ENCODE results near the gene ADORA2B.

ADORA2B gene

GRCh38 chr17:16003841-16004240, 58.9 kb downstream of the ADORA2B start:
- no peaks in the 10 kb centered on the region for H3K36me3 ChIP-seq (ENCODE audit: insufficient read depth)
- no peak overlapping the region for H3K9ac ChIP-seq
- H3K27me3 ChIP-seq (ENCODE audit: insufficient read depth, low read depth): no peaks in the 10 kb centered on the region
- no peaks in the 10 kb centered on the region for H3K79me2 ChIP-seq (ENCODE audit: insufficient read depth, low read depth)
- no peak overlapping the region for H3K4me3 ChIP-seq (IDR thresholded peaks at IDR 0.05; ENCODE audit: insufficient read depth, low read depth, low read length)
- H3K4me2 ChIP-seq: no peak overlapping the region
- H4K20me1 ChIP-seq (ENCODE audit: insufficient read depth): no peaks in the 10 kb centered on the region
- H2AFZ ChIP-seq (ENCODE audit: low read depth): no peak overlapping the region
- H3K4me1 ChIP-seq (ENCODE audit: low read depth, poor library complexity, severe bottlenecking): no peaks in the 10 kb centered on the region
- no peak overlapping the region for H3K27ac ChIP-seq
- no peak for TF ChIP-seq CTCF (conservative IDR thresholded peaks at IDR 0.05; ENCODE audit: low read depth, low read length)

- Histone ChIP-seq H3K36me3 (ENCODE audit: insufficient read depth) (no peaks in the 10 kb centered on the region), H2AFZ (ENCODE audit: low read depth) (no peak overlapping the region), H3K4me2 (no peak overlapping the region), H3K4me1 (ENCODE audit: low read depth, poor library complexity, severe bottlenecking) (no peaks in the 10 kb centered on the region), H3K27ac (no peak overlapping the region), H4K20me1 (ENCODE audit: insufficient read depth) (no peaks in the 10 kb centered on the region), H3K9ac (no peak overlapping the region), H3K27me3 (ENCODE audit: insufficient read depth, low read depth) (no peaks in the 10 kb centered on the region), H3K79me2 (ENCODE audit: insufficient read depth, low read depth) (no peaks in the 10 kb centered on the region), H3K4me3 (IDR thresholded peaks at IDR 0.05; ENCODE audit: insufficient read depth, low read depth, low read length) (no peak overlapping the region)
- TF ChIP-seq CTCF (conservative IDR thresholded peaks at IDR 0.05; ENCODE audit: low read depth, low read length): no peak
Measured at GRCh38 chr17:16005636-16006035, 60.7 kb downstream of the ADORA2B start.

GRCh38 chr17:16007439-16007838, 62.5 kb downstream of the ADORA2B start:
- H4K20me1 ChIP-seq (ENCODE audit: insufficient read depth): no peaks in the 10 kb centered on the region
- no peaks in the 10 kb centered on the region for H3K36me3 ChIP-seq (ENCODE audit: insufficient read depth)
- no peak overlapping the region for H2AFZ ChIP-seq (ENCODE audit: low read depth)
- no peak for TF ChIP-seq CTCF (conservative IDR thresholded peaks at IDR 0.05; ENCODE audit: low read depth, low read length)
- H3K4me3 ChIP-seq (IDR thresholded peaks at IDR 0.05; ENCODE audit: insufficient read depth, low read depth, low read length): no peak overlapping the region
- H3K9ac ChIP-seq: no peak overlapping the region
- H3K4me2 ChIP-seq: no peak overlapping the region
- H3K79me2 ChIP-seq (ENCODE audit: insufficient read depth, low read depth): no peaks in the 10 kb centered on the region
- no peak overlapping the region for H3K27ac ChIP-seq
- no peaks in the 10 kb centered on the region for H3K27me3 ChIP-seq (ENCODE audit: insufficient read depth, low read depth)
- H3K4me1 ChIP-seq (ENCODE audit: low read depth, poor library complexity, severe bottlenecking): no peaks in the 10 kb centered on the region

DNA sequence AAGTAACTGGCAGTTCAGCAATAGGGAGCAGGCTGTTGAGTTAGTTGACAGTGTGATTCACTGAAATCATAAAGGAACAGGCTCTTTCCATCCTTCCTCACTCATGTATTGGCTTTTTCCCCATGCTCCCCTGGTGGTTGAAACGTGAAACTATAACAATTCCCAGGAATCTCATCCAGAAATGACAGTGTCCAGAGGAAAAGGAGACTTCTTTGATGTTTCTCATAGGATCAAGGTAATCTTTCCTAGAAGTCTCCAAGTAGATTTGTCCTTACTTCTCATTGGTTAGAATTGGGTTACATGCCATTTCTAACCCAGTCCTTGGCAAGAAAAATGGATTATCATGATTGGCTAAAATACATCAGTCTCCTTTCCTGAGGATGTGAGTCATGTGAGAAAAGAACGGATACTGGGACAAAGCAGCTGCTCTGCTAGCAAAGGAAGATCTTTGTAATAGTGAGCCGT, 69.0 kb downstream of the ADORA2B start:
- no peaks in the 10 kb centered on the region for H3K36me3 ChIP-seq (ENCODE audit: insufficient read depth)
- H3K4me1 ChIP-seq (ENCODE audit: low read depth, poor library complexity, severe bottlenecking): no peaks in the 10 kb centered on the region
- no peak overlapping the region for H2AFZ ChIP-seq (ENCODE audit: low read depth)
- no peak for TF ChIP-seq CTCF (conservative IDR thresholded peaks at IDR 0.05; ENCODE audit: low read depth, low read length)
- H3K4me3 ChIP-seq (IDR thresholded peaks at IDR 0.05; ENCODE audit: insufficient read depth, low read depth, low read length): no peak overlapping the region
- no peak overlapping the region for H3K9ac ChIP-seq
- no peak overlapping the region for H3K4me2 ChIP-seq
- no peaks in the 10 kb centered on the region for H3K79me2 ChIP-seq (ENCODE audit: insufficient read depth, low read depth)
- no peaks in the 10 kb centered on the region for H4K20me1 ChIP-seq (ENCODE audit: insufficient read depth)
- H3K27me3 ChIP-seq (ENCODE audit: insufficient read depth, low read depth): no peaks in the 10 kb centered on the region
- H3K27ac ChIP-seq: no peak overlapping the region
